Trophoblast cell (in vitro differentiated cells and primary cell): ENCODE results near the gene WRAP73.

ENCODE experiments used
- DNase-seq, 2 donors: peaks; one replicate each; pipeline ENCODE4 v3.0.0-alpha.2; 2016
- H2AFZ ChIP-seq: 2 replicates; pipeline ENCODE4 v1.6.1; 2013; ENCODE audit warnings: low read length, moderate library complexity, mild to moderate bottlenecking; ENCODE audit not compliant: insufficient read depth, poor library complexity
- H2AK5ac ChIP-seq: 2 replicates; pipeline ENCODE4 v1.6.1; 2013; ENCODE audit warnings: mild to moderate bottlenecking, low read length
- H2BK120ac ChIP-seq: 2 replicates; pipeline ENCODE4 v1.6.1; 2013; ENCODE audit warnings: low read length, mild to moderate bottlenecking, moderate library complexity; ENCODE audit not compliant: insufficient read depth, poor library complexity
- H2BK12ac ChIP-seq: 2 replicates; pipeline ENCODE4 v1.6.1; 2013; ENCODE audit warnings: mild to moderate bottlenecking, low read length, moderate library complexity
- H2BK5ac ChIP-seq: 2 replicates; pipeline ENCODE4 v1.6.1; 2013; ENCODE audit warnings: low read length, low read depth, moderate library complexity, mild to moderate bottlenecking; ENCODE audit not compliant: poor library complexity
- H3K14ac ChIP-seq: 2 replicates; pipeline ENCODE4 v1.6.1; 2013; ENCODE audit warnings: mild to moderate bottlenecking, low read length
- H3K18ac ChIP-seq: 2 replicates; pipeline ENCODE4 v1.6.1; 2013; ENCODE audit warnings: mild to moderate bottlenecking, low read length
- H3K23ac ChIP-seq: 2 replicates; pipeline ENCODE4 v1.6.1; 2013; ENCODE audit warnings: low read length
- H3K27ac ChIP-seq: 2 replicates; pipeline ENCODE4 v1.5.1; 2013; ENCODE audit warnings: low read depth, mild to moderate bottlenecking, inconsistent platforms, low read length, moderate library complexity
- H3K27me3 ChIP-seq: 2 replicates; pipeline ENCODE4 v1.6.1; 2013; ENCODE audit warnings: inconsistent platforms, mild to moderate bottlenecking, low read length, moderate library complexity; ENCODE audit not compliant: insufficient read depth
- H3K36me3 ChIP-seq, 2 experiments: 1 replicate in 1 of 2; 2 replicates in 1 of 2; pipeline ENCODE4 v1.6.1; 2013; ENCODE audit warnings: low read length in 2 of 2, mild to moderate bottlenecking in 2 of 2, moderate library complexity in 1 of 2; ENCODE audit not compliant: insufficient read depth in 2 of 2, control insufficient read depth in 1 of 2
- H3K4ac ChIP-seq: 2 replicates; pipeline ENCODE4 v1.6.1; 2013; ENCODE audit warnings: low read depth, mild to moderate bottlenecking, low read length, moderate library complexity
- H3K4me1 ChIP-seq, 2 experiments: 1 replicate in 1 of 2; 2 replicates in 1 of 2; pipeline ENCODE4 v1.6.1; 2013; ENCODE audit warnings: low read length in 2 of 2, mild to moderate bottlenecking in 2 of 2, moderate library complexity in 1 of 2; ENCODE audit not compliant: insufficient read depth in 2 of 2, control insufficient read depth in 1 of 2
- H3K4me2 ChIP-seq: 2 replicates; pipeline ENCODE4 v1.6.1; 2013; ENCODE audit warnings: inconsistent platforms, mild to moderate bottlenecking, low read length, moderate library complexity
- H3K4me3 ChIP-seq: 2 replicates; pipeline ENCODE4 v1.5.1; 2013; ENCODE audit warnings: mild to moderate bottlenecking, low read depth, low read length, inconsistent platforms
- H3K79me1 ChIP-seq: one replicate; pipeline ENCODE4 v1.6.1; 2013; ENCODE audit warnings: low read length
- H3K79me2 ChIP-seq: 2 replicates; pipeline ENCODE4 v1.6.1; 2013; ENCODE audit warnings: low read length, mild to moderate bottlenecking; ENCODE audit not compliant: control insufficient read depth, insufficient read depth, poor library complexity
- H3K9ac ChIP-seq: 2 replicates; pipeline ENCODE4 v1.6.1; 2013; ENCODE audit warnings: mild to moderate bottlenecking, low read length
- H3K9me3 ChIP-seq: 2 replicates; pipeline ENCODE4 v1.6.1; 2013; ENCODE audit warnings: low read depth, mild to moderate bottlenecking, control low read depth, inconsistent platforms, low read length; ENCODE audit not compliant: insufficient read depth
- H4K12ac ChIP-seq: 2 replicates; pipeline ENCODE4 v1.6.1; 2013; ENCODE audit warnings: low read depth, mild to moderate bottlenecking, low read length, moderate library complexity
- H4K8ac ChIP-seq: 2 replicates; pipeline ENCODE4 v1.6.1; 2013; ENCODE audit warnings: low read depth, mild to moderate bottlenecking, low read length, moderate library complexity
- H4K91ac ChIP-seq: one replicate; pipeline ENCODE4 v1.6.1; 2013; ENCODE audit warnings: low read depth, mild to moderate bottlenecking, low read length, moderate library complexity
- WGBS: extraction: QIAGEN DNeasy Blood & Tissue Kit; methylation state at CpG from one replicate; pipeline ENCODE4 v1.1.7; 2013; ENCODE audit warnings: missing lambda C conversion rate; ENCODE audit not compliant: insufficient read length, insufficient coverage; ENCODE audit errors: extremely low coverage; 5-methylcytosine and 5-hydroxymethylcytosine counted together

WRAP73 gene

DNA sequence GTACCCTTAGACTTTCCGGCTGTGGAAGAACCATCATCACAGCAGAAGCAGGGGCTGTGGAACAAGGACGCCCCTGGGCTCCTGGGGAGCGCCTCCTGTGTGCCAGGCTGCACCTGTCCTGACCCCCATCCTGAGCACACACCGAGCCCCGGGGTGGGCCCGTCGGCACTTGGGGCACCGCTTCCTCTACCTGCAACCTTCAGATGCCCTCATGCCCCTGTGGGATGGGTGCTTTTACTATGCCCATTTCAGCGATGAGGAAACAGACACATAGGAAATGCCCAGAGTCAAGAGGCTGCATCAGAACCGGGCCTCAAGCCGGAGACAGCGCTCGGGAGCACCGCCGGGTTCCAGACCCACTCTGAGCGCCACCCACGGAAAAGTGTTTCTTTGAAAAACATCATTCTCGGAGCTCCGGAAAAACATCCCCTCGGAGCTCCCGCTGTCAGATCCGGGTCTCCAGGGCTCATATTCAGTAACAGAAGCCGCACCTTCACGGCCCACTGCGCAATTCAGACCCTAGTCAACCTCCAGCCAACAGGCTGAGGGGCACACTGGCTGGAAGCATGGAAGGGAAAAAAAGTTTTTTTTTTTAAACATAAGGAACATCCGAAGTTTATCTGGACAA, 17.1 kb downstream of the WRAP73 start:
- Histone ChIP-seq H2AFZ (no peak overlapping the region), H2BK5ac (no peak overlapping the region), H3K4me3 (no peak overlapping the region), H3K9ac (no peak overlapping the region), H3K18ac (no peak overlapping the region), H4K91ac (no peak overlapping the region), H2BK12ac (no peak overlapping the region), H3K23ac (no peak overlapping the region), H2AK5ac (no peak overlapping the region), H3K14ac (no peak overlapping the region), H3K27ac (no peak overlapping the region), H4K12ac (no peak overlapping the region), H3K4ac (no peak overlapping the region), H3K4me1 (no peaks in the 10 kb centered on the region), H3K9me3 (peaks cover 1% of the 10 kb centered on the region), H3K36me3 (peaks cover 62 to 85% of the 10 kb centered on the region in 2 experiments), H2BK120ac (no peak overlapping the region), H3K4me2 (no peak overlapping the region), H3K79me2 (no peaks in the 10 kb centered on the region), H3K27me3 (no peaks in the 10 kb centered on the region), H4K8ac (no peak overlapping the region), H3K79me1 (no peaks in the 10 kb centered on the region)
- WGBS: no CpG with 5 or more reads among the region's 26 CpGs
- DNase-seq: no peak

DNA sequence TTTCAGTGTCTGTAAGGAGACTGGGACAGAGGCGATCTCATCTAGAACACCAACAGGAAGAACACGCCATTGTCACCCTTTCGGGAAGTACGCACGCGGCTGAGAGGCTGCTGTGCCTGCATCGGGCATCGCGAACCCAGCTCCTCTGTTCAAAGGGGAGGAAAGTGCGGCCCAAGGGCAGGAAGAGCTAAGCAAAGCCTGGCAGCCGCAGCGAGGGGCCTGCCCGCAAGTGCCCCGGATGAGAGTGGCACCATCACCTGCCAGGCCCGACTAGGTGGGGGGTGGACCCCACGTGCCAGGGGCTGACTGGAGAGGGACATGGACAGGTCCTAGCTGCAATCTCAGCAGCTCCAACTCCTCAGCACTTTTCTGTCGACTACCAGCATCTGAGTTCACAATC, 17.6 kb downstream of the WRAP73 start:
- Histone ChIP-seq H3K9ac (no peak overlapping the region), H2BK5ac (no peak overlapping the region), H3K79me2 (no peaks in the 10 kb centered on the region), H3K18ac (no peak overlapping the region), H3K4me2 (no peak overlapping the region), H4K8ac (no peak overlapping the region), H3K14ac (no peak overlapping the region), H2BK120ac (no peak overlapping the region), H4K12ac (no peak overlapping the region), H2AFZ (no peak overlapping the region), H3K36me3 (peaks cover 67 to 89% of the 10 kb centered on the region in 2 experiments), H3K23ac (no peak overlapping the region), H3K4me3 (no peak overlapping the region), H3K4me1 (no peaks in the 10 kb centered on the region), H3K79me1 (no peaks in the 10 kb centered on the region), H2BK12ac (no peak overlapping the region), H3K27ac (no peak overlapping the region), H2AK5ac (no peak overlapping the region), H4K91ac (no peak overlapping the region), H3K27me3 (no peaks in the 10 kb centered on the region), H3K4ac (no peak overlapping the region), H3K9me3 (peaks cover 1% of the 10 kb centered on the region)
- WGBS: no CpG with 5 or more reads among the region's 17 CpGs
- no peak for DNase-seq

- H3K9me3 ChIP-seq: peaks cover 1% of the 10 kb centered on the region
- H3K27me3 ChIP-seq: no peaks in the 10 kb centered on the region
- H3K79me1 ChIP-seq: no peaks in the 10 kb centered on the region
- no peak overlapping the region for H3K18ac ChIP-seq
- no peaks in the 10 kb centered on the region for H3K4me1 ChIP-seq
- H3K23ac ChIP-seq: no peak overlapping the region
- peaks cover 63 to 83% of the 10 kb centered on the region in 2 experiments for H3K36me3 ChIP-seq
- no peak overlapping the region for H2BK120ac ChIP-seq
- no peak for DNase-seq
- H3K14ac ChIP-seq: no peak overlapping the region
- H3K9ac ChIP-seq: no peak overlapping the region
- no peak overlapping the region for H3K4me2 ChIP-seq
- H2AFZ ChIP-seq: no peak overlapping the region
- no peak overlapping the region for H4K8ac ChIP-seq
- WGBS: no CpG with 5 or more reads among the region's 36 CpGs
- no peak overlapping the region for H4K12ac ChIP-seq
- H2AK5ac ChIP-seq: no peak overlapping the region
- peak overlapping the region; percentile 31 for H3K4me3 ChIP-seq
- no peak overlapping the region for H4K91ac ChIP-seq
- no peaks in the 10 kb centered on the region for H3K79me2 ChIP-seq
- no peak overlapping the region for H2BK12ac ChIP-seq
- no peak overlapping the region for H3K27ac ChIP-seq
- no peak overlapping the region for H3K4ac ChIP-seq
- no peak overlapping the region for H2BK5ac ChIP-seq
These were observed 18.3 kb downstream of the WRAP73 start for GRCh38 chr1:3631320-3632260.

DNA sequence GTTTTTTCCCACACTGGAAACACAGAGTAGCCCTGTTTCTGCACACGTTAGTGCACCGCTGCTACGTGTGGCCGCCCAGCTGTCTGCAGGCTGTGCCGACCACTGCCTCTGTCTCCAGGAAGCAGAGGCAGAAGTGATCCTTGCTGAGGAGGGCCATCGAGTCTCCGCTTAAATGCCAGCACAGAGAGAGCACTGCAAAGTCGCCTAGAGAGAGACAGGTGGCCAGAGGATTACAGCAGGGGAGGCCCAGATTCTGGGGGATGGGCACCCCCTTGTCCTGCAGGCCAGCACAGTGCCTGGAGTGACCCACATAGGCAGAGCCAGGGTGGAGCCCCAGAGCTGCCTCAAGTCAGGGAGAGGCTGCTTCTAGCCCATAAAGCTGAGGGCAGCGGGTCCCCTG, 19.0 kb downstream of the WRAP73 start:
- WGBS: no CpG with 5 or more reads among the region's 9 CpGs

More for the DNA sequence above, 19.0 kb downstream of the WRAP73 start:
- Histone ChIP-seq H3K27me3 (no peaks in the 10 kb centered on the region), H4K8ac (no peak overlapping the region), H3K14ac (no peak overlapping the region), H2BK120ac (no peak overlapping the region), H3K4ac (no peak overlapping the region), H3K36me3 (peaks cover 57 to 76% of the 10 kb centered on the region in 2 experiments), H2BK12ac (no peak overlapping the region), H3K4me1 (no peaks in the 10 kb centered on the region), H2AK5ac (no peak overlapping the region), H3K23ac (no peak overlapping the region), H4K91ac (no peak overlapping the region), H3K9me3 (no peaks in the 10 kb centered on the region), H3K18ac (no peak overlapping the region), H3K27ac (no peak overlapping the region), H3K79me2 (no peaks in the 10 kb centered on the region), H3K4me2 (no peak overlapping the region), H3K9ac (no peak overlapping the region), H3K79me1 (no peaks in the 10 kb centered on the region), H4K12ac (no peak overlapping the region), H2AFZ (no peak overlapping the region), H2BK5ac (no peak overlapping the region), H3K4me3 (peak overlapping the region; percentile 31)
- DNase-seq: no peak
